HCT116 (cell line): ENCODE results near the gene COL8A2. TPM values are rescaled to one million over a fixed set of nuclear protein-coding genes. Genes with fewer than 3 reads are reported as not detected.
A peak's percentile ranks its signal among the peaks of the same experiment; 100 is the strongest.

Experiments
- ATAC-seq: fragments of 200-7000 bp; cut with Tn5 transposase; 2 replicates; pipeline ENCODE4 v1.9.1; 2020; ENCODE audit warnings: mild to moderate bottlenecking, moderate library complexity
- BruUV-seq: library from RNA; stranded (reverse); fragments of 400-500 nt; replicated peaks from 2 replicates; lab custom pipeline; 2021; lab: Mats Ljungman, UMichigan
- CTCF ChIA-PET: fragments of 300-600 bp; sonication (Branson Sonifier 250); formaldehyde crosslinking; loops from one replicate; lab custom pipeline; 2021; ENCODE audit warnings: antibody characterized with exemption; lab: Charles Lee
- POLR2A ChIA-PET: fragments of 300-600, 350-600 bp; sonication (Branson Sonifier 250); formaldehyde crosslinking; loops from one replicate; lab custom pipeline; 2021; ENCODE audit warnings: antibody characterized with exemption; lab: Charles Lee
- RAD21 ChIA-PET, 2 experiments: fragments of 300-600 bp; sonication (Branson Sonifier 250); formaldehyde crosslinking; loops; one replicate each; lab custom pipeline; 2023; ENCODE audit warnings: low total read pairs in 2 of 2; ENCODE audit not compliant: uncharacterized antibody in 2 of 2, unreplicated experiment in 2 of 2, low non-redundant PET in 1 of 2; lab: Charles Lee
- DNase-seq: peaks from one replicate; pipeline ENCODE4 v3.0.0-alpha.2; 2010; ENCODE audit warnings: low read depth, low spot score
- H2AFZ ChIP-seq: fragments of 200-600 bp; shearing (Covaris generic), sonication (generic); 2 replicates; pipeline ENCODE4 v1.6.1; 2017; ENCODE audit warnings: low read depth, mixed run types, mixed read lengths, antibody characterized with exemption, low read length; ENCODE audit not compliant: poor library complexity, severe bottlenecking
- H3K27ac ChIP-seq: 2 replicates; pipeline ENCODE4 v1.5.1; 2012; ENCODE audit warnings: low read depth, low read length
- H3K27me3 ChIP-seq: fragments of 200-600 bp; sonication (generic); 2 replicates; pipeline ENCODE4 v1.6.1; 2016; ENCODE audit warnings: mixed run types, low read length, mixed read lengths; ENCODE audit not compliant: insufficient read depth
- H3K36me3 ChIP-seq, 2 experiments: fragments of 200-500 bp in 1 of 2; fragments of 200-600 bp in 1 of 2; sonication (Bioruptor generic) in 1 of 2; sonication (generic) in 1 of 2; 2 replicates each; pipeline versions ENCODE4 v1.5.1 to v1.6.1; 2014 to 2016; ENCODE audit warnings: low read length in 2 of 2, inconsistent platforms in 1 of 2, mixed read lengths in 1 of 2, mixed run types in 1 of 2; ENCODE audit not compliant: insufficient read depth in 2 of 2, control insufficient read depth in 1 of 2
- H3K4me1 ChIP-seq, 2 experiments: fragments of 200-600 bp in 1 of 2; sonication (generic) in 1 of 2; 2 replicates each; pipeline versions ENCODE4 v1.5.1 to v1.6.1; 2012 to 2017; ENCODE audit warnings: low read length in 2 of 2, inconsistent platforms in 1 of 2, mild to moderate bottlenecking in 1 of 2, mixed read lengths in 1 of 2, mixed run types in 1 of 2, moderate library complexity in 1 of 2; ENCODE audit not compliant: insufficient read depth in 2 of 2, control insufficient read depth in 1 of 2
- H3K4me2 ChIP-seq: fragments of 200-600 bp; sonication (generic); 2 replicates; pipeline ENCODE4 v1.6.1; 2017; ENCODE audit warnings: mixed run types, low read length, mixed read lengths
- H3K4me3 ChIP-seq, 2 experiments: fragments of 200-600 bp in 1 of 2; sonication (generic) in 1 of 2; replicated peaks in 1 of 2; 2 replicates each; pipeline ENCODE4 v1.5.1; 2011 to 2016; ENCODE audit warnings: low read length in 2 of 2, control low read depth in 1 of 2, low read depth in 1 of 2, mild to moderate bottlenecking in 1 of 2, mixed read lengths in 1 of 2, mixed run types in 1 of 2
- H3K79me2 ChIP-seq: fragments of 200-600 bp; sonication (generic); 2 replicates; pipeline ENCODE4 v1.6.1; 2017; ENCODE audit warnings: mild to moderate bottlenecking, mixed run types, low read length, moderate library complexity, mixed read lengths; ENCODE audit not compliant: insufficient read depth
- H3K9ac ChIP-seq: fragments of 200-600 bp; sonication (generic); 2 replicates; pipeline ENCODE4 v1.6.1; 2016; ENCODE audit warnings: low read length, mixed read lengths
- H3K9me2 ChIP-seq: fragments of 200-600 bp; sonication (generic), shearing (Covaris generic); 2 replicates; pipeline ENCODE4 v1.6.1; 2017; ENCODE audit warnings: mixed run types, mild to moderate bottlenecking, moderate library complexity; ENCODE audit not compliant: insufficient read depth
- H3K9me3 ChIP-seq, 2 experiments: fragments of 200-500 bp in 1 of 2; fragments of 200-600 bp in 1 of 2; sonication (Bioruptor generic) in 1 of 2; sonication (generic) in 1 of 2; 2 replicates each; pipeline ENCODE4 v1.6.1; 2014 to 2017; ENCODE audit warnings: low read length in 2 of 2, mixed read lengths in 2 of 2, inconsistent platforms in 1 of 2, low read depth in 1 of 2, mild to moderate bottlenecking in 1 of 2, mixed run types in 1 of 2, moderate library complexity in 1 of 2; ENCODE audit not compliant: control insufficient read depth in 1 of 2, insufficient read depth in 1 of 2
- H4K20me1 ChIP-seq: fragments of 200-600 bp; sonication (generic), shearing (Covaris generic); 2 replicates; pipeline ENCODE4 v1.6.1; 2017; ENCODE audit warnings: mixed run types, mild to moderate bottlenecking, moderate library complexity; ENCODE audit not compliant: insufficient read depth
- CEBPB ChIP-seq: IDR thresholded peaks from 2 replicates; pipeline ENCODE4 v1.6.1; 2012; ENCODE audit warnings: low read depth
- FOSL1 ChIP-seq: IDR thresholded peaks from 2 replicates; pipeline ENCODE4 v1.6.1; 2012; ENCODE audit warnings: low read depth
- POLR2AphosphoS5 ChIP-seq: IDR thresholded peaks from 2 replicates; pipeline ENCODE4 v1.6.1; 2011; ENCODE audit warnings: mild to moderate bottlenecking, low read depth, low read length, moderate library complexity
- SIN3A ChIP-seq: IDR thresholded peaks from 2 replicates; pipeline ENCODE4 v1.6.1; 2012; ENCODE audit warnings: low read depth
- SRF ChIP-seq: IDR thresholded peaks from 2 replicates; pipeline ENCODE4 v1.6.1; 2012; ENCODE audit warnings: low read depth
- intact Hi-C: fragments of 100-400 bp; cut with micrococcal nuclease; formaldehyde crosslinking; loops from 2 replicates; pipeline ENCODE4 v1.10.0; 2022
- total RNA-seq: library from RNA; stranded (reverse); gene quantifications from one replicate; pipeline ENCODE4 v1.2.1, GENCODE V29; 2021; ENCODE audit not compliant: unreplicated experiment

COL8A2 gene
- total RNA-seq, 1 experiment from 2014 or later = 0.05 TPM

DNA sequence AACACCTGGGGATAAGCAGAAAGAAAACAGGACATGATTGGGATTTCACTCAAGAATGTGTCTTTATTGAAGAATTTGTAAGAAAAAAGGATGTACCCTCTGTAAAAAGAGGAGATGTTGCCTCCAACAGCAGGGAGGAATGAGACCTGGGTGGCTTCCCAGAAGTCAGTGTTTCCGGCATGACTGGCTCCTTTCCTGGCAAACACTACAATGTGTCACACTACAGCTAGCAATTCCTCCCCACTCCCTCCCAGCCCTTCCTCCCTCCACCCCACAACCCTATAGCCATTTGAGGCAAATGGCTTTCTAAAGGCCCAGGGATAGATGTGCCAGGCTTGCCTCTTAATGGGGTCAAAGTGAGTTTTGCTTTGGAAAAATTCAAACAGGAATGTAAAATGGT is 11.5 kb upstream of the COL8A2 start:
- Histone ChIP-seq H3K4me3 (no peak overlapping the region), H3K27me3 (no peaks in the 10 kb centered on the region), H3K36me3 (peaks cover 2 to 22% of the 10 kb centered on the region in 2 experiments; a peak in 1 of 4 replicates), H3K79me2 (peaks cover 20% of the 10 kb centered on the region), H3K4me2 (no peak overlapping the region), H3K27ac (no peak overlapping the region), H4K20me1 (no peaks in the 10 kb centered on the region), H2AFZ (no peak overlapping the region), H3K4me1 (peaks cover 0 to 31% of the 10 kb centered on the region in 2 experiments; a peak in 3 of 4 replicates), H3K9me2 (no peaks in the 10 kb centered on the region), H3K9ac (no peak overlapping the region), H3K9me3 (no peaks in the 10 kb centered on the region)
- ChIA-PET CTCF (interaction anchor here (4.3 kb wide), 1 partner anchor 41 kb away, joined by 31 read pairs; no protein-coding TSS in a partner anchor), RAD21 (no interaction called here), POLR2A (no interaction called here)
- intact Hi-C loops = no loop called here
- DNase-seq = no peak
- TF ChIP-seq POLR2AphosphoS5 (no peak), SRF (no peak), CEBPB (no peak), SIN3A (no peak)
- ATAC-seq = no peak
- BruUV-seq = no TSS peak

DNA sequence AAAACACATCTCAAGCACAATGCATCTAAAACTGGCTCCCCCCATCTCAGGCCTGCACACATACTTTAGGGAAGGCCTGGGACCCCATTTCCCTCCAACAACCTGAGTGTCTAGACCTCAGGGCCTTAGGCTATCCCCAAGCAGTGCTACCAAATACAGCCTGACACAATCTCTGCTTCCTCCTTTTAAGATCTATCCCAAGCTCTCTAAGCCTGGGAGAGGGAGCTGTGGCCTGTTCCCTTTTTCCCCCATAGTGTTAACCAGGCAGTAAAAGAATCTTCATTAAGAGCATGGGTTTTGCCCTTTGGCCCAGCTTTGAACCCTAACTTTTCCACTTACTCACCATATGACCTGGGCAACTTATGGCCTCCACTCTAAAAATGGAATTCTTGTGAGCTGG is 10.8 kb upstream of the COL8A2 start:
- ATAC-seq = no peak
- no peak for TF ChIP-seq FOSL1
- TF ChIP-seq POLR2AphosphoS5 = 0 out of 2 replicates have a peak, but pooled peaks have one; percentile 5
- no peak overlapping the region for H3K9ac ChIP-seq
- H4K20me1 ChIP-seq = no peaks in the 10 kb centered on the region
- H3K9me3 ChIP-seq = no peaks in the 10 kb centered on the region
- peaks cover 13% of the 10 kb centered on the region for H3K79me2 ChIP-seq
- intact Hi-C loops = no loop called here
- peaks cover 2 to 22% of the 10 kb centered on the region in 2 experiments; a peak in 1 of 4 replicates for H3K36me3 ChIP-seq
- RAD21 ChIA-PET = interaction anchor here in 1 of 2 experiments (1.4 kb wide), 1 partner anchor 88 kb away, joined by 4 read pairs; the partner anchor contains the start of gene THRAP3
- CTCF ChIA-PET = interaction anchor here (2.0 to 4.3 kb wide), 2 partner anchors 35 to 40 kb away, joined by 17 to 31 read pairs; no protein-coding TSS in a partner anchor
- H3K27ac ChIP-seq = no peak overlapping the region
- DNase-seq = no peak
- no TSS peak for BruUV-seq
- no peaks in the 10 kb centered on the region for H3K27me3 ChIP-seq
- H2AFZ ChIP-seq = no peak overlapping the region
- H3K4me2 ChIP-seq = no peak overlapping the region
- no peaks in the 10 kb centered on the region for H3K9me2 ChIP-seq
- POLR2A ChIA-PET = interaction anchor here (1.4 kb wide), 1 partner anchor 9 kb away, joined by 3 read pairs; no protein-coding TSS in a partner anchor
- H3K4me1 ChIP-seq = peaks cover 0 to 24% of the 10 kb centered on the region in 2 experiments; a peak in 3 of 4 replicates
- H3K4me3 ChIP-seq = no peak overlapping the region
